ENCODE data around the gene RNU6-1. TPM values are rescaled to one million over a fixed set of nuclear protein-coding genes. Genes with fewer than 3 reads are reported as not detected.

The RNU6-1 gene
- total RNA-seq, 1 experiment from 2014 or later: not detected

DNA sequence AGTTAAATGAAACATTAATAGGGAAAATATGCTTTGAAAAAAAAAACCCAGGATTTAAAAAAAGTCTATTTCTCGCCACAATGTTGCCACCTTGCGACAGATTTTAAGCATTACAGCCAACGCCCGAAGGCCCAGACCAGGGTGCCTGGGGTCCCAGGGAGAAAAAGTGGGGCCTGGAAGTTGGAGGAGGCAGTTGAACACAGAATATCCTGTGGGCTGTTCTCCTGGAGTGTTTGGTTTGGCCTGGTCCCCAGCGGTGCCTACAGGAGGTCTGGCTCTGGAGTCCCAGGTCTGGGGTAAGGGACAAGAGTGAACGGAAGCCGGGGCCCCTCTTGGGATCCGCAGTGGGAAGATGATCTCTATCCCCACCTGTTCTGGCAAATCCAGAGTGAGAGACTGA is 3.4 kb downstream of the RNU6-1 start:
- no peaks in the 10 kb centered on the region for H3K27me3 Mint-ChIP-seq (ENCODE audit: insufficient read depth, unreplicated experiment)
- H3K36me3 ChIP-seq (ENCODE audit: control insufficient read depth, insufficient read depth, low read length): no peaks in the 10 kb centered on the region
- peaks cover 7% of the 10 kb centered on the region for H3K4me1 Mint-ChIP-seq (ENCODE audit: low read depth, unreplicated experiment)
- H3K4me3 Mint-ChIP-seq (ENCODE audit: unreplicated experiment): peak overlapping the region; percentile 71
- intact Hi-C loops (cut with micrococcal nuclease; ENCODE audit: unreplicated experiment): loop anchor here (1.0 to 10.0 kb wide), 3 partner anchors 314 to 452 kb away; partner anchors contain the start of gene C15orf61
- H3K27ac Mint-ChIP-seq (ENCODE audit: unreplicated experiment): no peak overlapping the region
- ChIA-PET POLR2A (no interaction called here), CTCF (interaction anchor here (1.0 to 1.7 kb wide), 2 partner anchors 335 to 379 kb away, joined by 3 to 4 read pairs; no protein-coding TSS in a partner anchor)
- peaks cover 15% of the 10 kb centered on the region for H3K36me3 Mint-ChIP-seq (ENCODE audit: insufficient read depth, unreplicated experiment)
- peaks cover 6% of the 10 kb centered on the region; the same call in 1 of the 2 replicates for H3K4me1 ChIP-seq
- no peaks in the 10 kb centered on the region for H3K9me3 Mint-ChIP-seq (ENCODE audit: unreplicated experiment)
- peak in 1 of 2 experiments; percentile 62 for DNase-seq
- no peaks in the 10 kb centered on the region for H3K27me3 ChIP-seq (replicated peaks; ENCODE audit: control insufficient read depth, insufficient read depth, low read length)
- TF ChIP-seq, protein P1, sequence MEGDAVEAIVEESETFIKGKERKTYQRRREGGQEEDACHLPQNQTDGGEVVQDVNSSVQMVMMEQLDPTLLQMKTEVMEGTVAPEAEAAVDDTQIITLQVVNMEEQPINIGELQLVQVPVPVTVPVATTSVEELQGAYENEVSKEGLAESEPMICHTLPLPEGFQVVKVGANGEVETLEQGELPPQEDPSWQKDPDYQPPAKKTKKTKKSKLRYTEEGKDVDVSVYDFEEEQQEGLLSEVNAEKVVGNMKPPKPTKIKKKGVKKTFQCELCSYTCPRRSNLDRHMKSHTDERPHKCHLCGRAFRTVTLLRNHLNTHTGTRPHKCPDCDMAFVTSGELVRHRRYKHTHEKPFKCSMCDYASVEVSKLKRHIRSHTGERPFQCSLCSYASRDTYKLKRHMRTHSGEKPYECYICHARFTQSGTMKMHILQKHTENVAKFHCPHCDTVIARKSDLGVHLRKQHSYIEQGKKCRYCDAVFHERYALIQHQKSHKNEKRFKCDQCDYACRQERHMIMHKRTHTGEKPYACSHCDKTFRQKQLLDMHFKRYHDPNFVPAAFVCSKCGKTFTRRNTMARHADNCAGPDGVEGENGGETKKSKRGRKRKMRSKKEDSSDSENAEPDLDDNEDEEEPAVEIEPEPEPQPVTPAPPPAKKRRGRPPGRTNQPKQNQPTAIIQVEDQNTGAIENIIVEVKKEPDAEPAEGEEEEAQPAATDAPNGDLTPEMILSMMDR (IDR thresholded peaks at IDR 0.05; ENCODE audit: insufficient read depth in 1 of 2, low read depth in 1 of 2, low read length in 1 of 2, severe bottlenecking in 1 of 2, unreplicated experiment in 1 of 2): peak; percentile 69 to 70
- H3K9me3 ChIP-seq: no peaks in the 10 kb centered on the region
- no TSS peak for BruUV-seq (replicated peaks)
- H3K4me3 ChIP-seq (ENCODE audit: low read depth, low read length): no peak overlapping the region

DNA sequence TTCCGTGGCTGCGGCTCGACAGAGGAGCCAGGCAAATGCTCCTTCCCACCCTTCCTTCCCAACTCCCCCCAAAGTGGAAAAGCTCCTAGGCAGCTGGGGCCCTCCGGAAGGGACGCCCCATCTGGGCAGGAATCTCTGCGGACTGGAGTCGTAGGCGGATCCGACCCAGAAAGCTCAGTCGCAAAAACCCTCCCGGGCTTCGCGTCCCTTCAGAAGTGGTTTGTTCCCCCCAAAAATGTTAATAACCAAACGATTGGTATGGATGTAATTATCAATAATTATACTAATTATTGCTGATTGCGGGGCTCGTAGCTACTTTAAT is 3.8 kb downstream of the RNU6-1 start:
- H3K36me3 Mint-ChIP-seq (ENCODE audit: insufficient read depth, unreplicated experiment): peaks cover 15% of the 10 kb centered on the region
- Histone ChIP-seq H3K9me3 (no peaks in the 10 kb centered on the region), H3K4me3 (ENCODE audit: low read depth, low read length) (no peak overlapping the region), H3K27me3 (replicated peaks; ENCODE audit: control insufficient read depth, insufficient read depth, low read length) (no peaks in the 10 kb centered on the region), H3K4me1 (peaks cover 2% of the 10 kb centered on the region; the same call in 1 of the 2 replicates), H3K36me3 (ENCODE audit: control insufficient read depth, insufficient read depth, low read length) (no peaks in the 10 kb centered on the region)
- peaks cover 4% of the 10 kb centered on the region for H3K4me1 Mint-ChIP-seq (ENCODE audit: low read depth, unreplicated experiment)
- intact Hi-C loops (cut with micrococcal nuclease; ENCODE audit: unreplicated experiment): loop anchor here (1.0 to 10.0 kb wide), 3 partner anchors 314 to 451 kb away; partner anchors contain the start of gene C15orf61
- CTCF ChIA-PET: interaction anchor here (1.0 to 1.7 kb wide), 2 partner anchors 335 to 379 kb away, joined by 3 to 4 read pairs; no protein-coding TSS in a partner anchor
- no peaks in the 10 kb centered on the region for H3K9me3 Mint-ChIP-seq (ENCODE audit: unreplicated experiment)
- TF ChIP-seq, protein P1 (IDR thresholded peaks at IDR 0.05; ENCODE audit: insufficient read depth in 1 of 2, low read depth in 1 of 2, low read length in 1 of 2, severe bottlenecking in 1 of 2, unreplicated experiment in 1 of 2): no peak
- no peak for DNase-seq
- no peaks in the 10 kb centered on the region for H3K27me3 Mint-ChIP-seq (ENCODE audit: insufficient read depth, unreplicated experiment)
- H3K27ac Mint-ChIP-seq (ENCODE audit: unreplicated experiment): no peak overlapping the region
- H3K4me3 Mint-ChIP-seq (ENCODE audit: unreplicated experiment): peak overlapping the region; percentile 71
- POLR2A ChIA-PET: no interaction called here
- no TSS peak for BruUV-seq (replicated peaks)

DNA sequence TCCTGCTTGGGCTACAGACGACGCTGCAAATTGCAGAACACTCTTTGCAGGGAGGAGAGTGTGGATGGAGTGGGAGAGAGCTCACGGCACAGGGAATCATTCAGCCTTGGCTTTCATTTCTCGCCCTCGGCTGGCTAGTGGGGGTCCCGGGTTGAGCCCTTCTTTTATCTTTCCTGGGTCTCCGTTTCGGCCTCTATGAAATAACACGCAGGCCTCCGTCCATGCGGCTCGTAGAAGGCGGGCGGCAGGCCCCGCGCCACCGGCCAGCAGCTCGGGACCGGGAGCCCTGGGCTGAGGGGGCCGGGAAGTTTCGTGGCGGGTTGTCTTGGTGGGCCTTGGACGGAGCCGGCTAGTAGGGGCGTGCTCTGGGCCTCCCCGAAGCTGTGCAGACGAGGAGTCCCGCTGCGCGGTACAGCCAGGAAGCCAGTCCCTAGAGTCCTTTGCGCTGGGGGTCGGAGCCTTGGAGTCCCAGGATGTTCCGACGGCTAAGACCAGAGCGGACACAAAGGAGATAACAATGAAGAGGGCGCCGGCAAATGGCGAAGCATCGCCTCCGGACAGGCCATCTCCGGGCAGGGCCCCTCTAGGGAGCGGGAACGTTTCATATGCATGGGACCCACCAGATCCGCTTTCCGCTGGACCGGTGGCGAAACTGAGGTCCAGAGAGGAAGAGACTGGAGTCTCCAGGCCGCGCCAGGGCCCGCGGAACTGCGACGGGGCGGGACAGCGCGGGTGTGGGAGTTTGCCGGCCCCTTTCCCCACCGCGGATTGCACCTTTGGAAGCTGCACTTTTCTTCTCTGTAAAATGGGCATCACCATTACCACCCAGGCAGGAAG is 4.3 kb downstream of the RNU6-1 start:
- H3K4me3 ChIP-seq (ENCODE audit: low read depth, low read length): peak overlapping the region; percentile 32; the same call in 1 of the 2 replicates
- no TSS peak for BruUV-seq (replicated peaks)
- POLR2A ChIA-PET: no interaction called here
- no peaks in the 10 kb centered on the region for H3K27me3 ChIP-seq (replicated peaks; ENCODE audit: control insufficient read depth, insufficient read depth, low read length)
- H3K36me3 Mint-ChIP-seq (ENCODE audit: insufficient read depth, unreplicated experiment): peaks cover 14% of the 10 kb centered on the region
- H3K4me3 Mint-ChIP-seq (ENCODE audit: unreplicated experiment): peak overlapping the region; percentile 71
- H3K4me1 Mint-ChIP-seq (ENCODE audit: low read depth, unreplicated experiment): no peaks in the 10 kb centered on the region
- intact Hi-C loops (cut with micrococcal nuclease; ENCODE audit: unreplicated experiment): loop anchor here (1.0 to 10.0 kb wide), 3 partner anchors 313 to 451 kb away; partner anchors contain the start of gene C15orf61
- H3K27ac Mint-ChIP-seq (ENCODE audit: unreplicated experiment): no peak overlapping the region
- H3K9me3 ChIP-seq: no peaks in the 10 kb centered on the region
- H3K36me3 ChIP-seq (ENCODE audit: control insufficient read depth, insufficient read depth, low read length): no peaks in the 10 kb centered on the region
- CTCF ChIA-PET: interaction anchor here (0.8 to 1.7 kb wide), 4 partner anchors 11 to 379 kb away, joined by 3 to 4 read pairs (median 4); partner anchors contain the start of gene SKOR1
- TF ChIP-seq, protein P1 (IDR thresholded peaks at IDR 0.05; ENCODE audit: insufficient read depth in 1 of 2, low read depth in 1 of 2, low read length in 1 of 2, severe bottlenecking in 1 of 2, unreplicated experiment in 1 of 2): no peak
- no peaks in the 10 kb centered on the region for H3K4me1 ChIP-seq
- H3K9me3 Mint-ChIP-seq (ENCODE audit: unreplicated experiment): no peaks in the 10 kb centered on the region
- H3K27me3 Mint-ChIP-seq (ENCODE audit: insufficient read depth, unreplicated experiment): no peaks in the 10 kb centered on the region
- DNase-seq: no peak
